ENCODE results near the gene PRKN.

- TF ChIP-seq CTCF (IDR thresholded peaks at IDR 0.05) (no peak), POLR2A (IDR thresholded peaks at IDR 0.05) (no peak)
Observed at GRCh38 chr6:161429921-161430490, 1297.6 kb downstream of the PRKN start.
